Tibial artery (tissue), 4 donors: ENCODE results near the gene DGKE.

Experiments
- DNase-seq, 2 donors: peaks; one replicate each; pipeline ENCODE4 v3.0.0-alpha.2; 2019
- H3K27ac ChIP-seq, 2 donors: fragments of 200-600 bp; sonication (generic) in 1 of 2; 1 replicate in 1 of 2; 2 replicates in 1 of 2; pipeline ENCODE4 v1.5.1; 2018 to 2019; ENCODE audit warnings: mild to moderate bottlenecking in 1 of 2
- H3K27me3 ChIP-seq, 2 donors: fragments of 200-600 bp; sonication (generic) in 1 of 2; one replicate each; pipeline versions ENCODE4 v1.5.1 to v1.6.0; 2016 to 2019
- H3K36me3 ChIP-seq, 3 donors: fragments of 200-600 bp; sonication (generic) in 2 of 3; one replicate each; pipeline ENCODE4 v1.5.1; 2016 to 2019; ENCODE audit warnings: mild to moderate bottlenecking in 2 of 3
- H3K4me1 ChIP-seq, 4 donors: fragments of 200-600 bp; sonication (generic) in 2 of 4; 1 replicate in 3 of 4; 2 replicates in 1 of 4; pipeline ENCODE4 v1.5.1; 2016 to 2019
- H3K4me3 ChIP-seq, 2 donors: fragments of 200-600 bp; sonication (generic) in 1 of 2; 1 replicate in 1 of 2; 2 replicates in 1 of 2; pipeline ENCODE4 v1.5.1; 2018 to 2019; ENCODE audit warnings: mild to moderate bottlenecking in 2 of 2
- H3K9me3 ChIP-seq, 3 donors: fragments of 200-600 bp; sonication (generic) in 1 of 3; one replicate each; pipeline ENCODE4 v1.5.1; 2016 to 2019
- CTCF ChIP-seq, 2 experiments: fragments of 200-600 bp in 1 of 2; fragments of 450-650 bp in 1 of 2; IDR thresholded peaks; one replicate each; pipeline ENCODE4 v1.5.1; 2017 to 2019; ENCODE audit warnings: antibody characterized with exemption in 2 of 2, mild to moderate bottlenecking in 1 of 2, moderate library complexity in 1 of 2
- intact Hi-C: fragments of 100-400 bp; cut with DNase I; formaldehyde crosslinking; loops from one replicate; pipeline ENCODE4 v1.15.0; 2023; ENCODE audit warnings: low total_unique reads

Gene DGKE

GRCh38 chr17:56834380-56835263 lies 671 bp downstream of the DGKE start:
- no peak for TF ChIP-seq CTCF (IDR thresholded peaks at IDR 0.05)
- peaks cover 7 to 35% (median 16%) of the 10 kb centered on the region in 4 donors for H3K4me1 ChIP-seq
- H3K4me3 ChIP-seq = peak overlapping the region; percentile 78 to 86
- no peaks in the 10 kb centered on the region for H3K9me3 ChIP-seq
- no peaks in the 10 kb centered on the region for H3K27me3 ChIP-seq
- no peaks in the 10 kb centered on the region for H3K36me3 ChIP-seq
- intact Hi-C loops = loop anchor here (10.0 kb wide), 1 partner anchor 280 kb away; no protein-coding TSS in a partner anchor
- DNase-seq = peak; percentile 30 to 72
- peak overlapping the region; percentile 73 to 79 for H3K27ac ChIP-seq

GRCh38 chr17:56835264-56835585 lies 1.3 kb downstream of the DGKE start:
- Histone ChIP-seq H3K36me3 (no peaks in the 10 kb centered on the region), H3K27ac (peak overlapping the region in 1 of 2 donors; percentile 79), H3K9me3 (no peaks in the 10 kb centered on the region), H3K4me3 (peak overlapping the region; percentile 78 to 86), H3K27me3 (no peaks in the 10 kb centered on the region), H3K4me1 (peaks cover 7 to 35% (median 16%) of the 10 kb centered on the region in 4 donors)
- no peak for DNase-seq
- no peak for TF ChIP-seq CTCF (IDR thresholded peaks at IDR 0.05)
- intact Hi-C loops = loop anchor here (10.0 kb wide), 1 partner anchor 280 kb away; no protein-coding TSS in a partner anchor

GRCh38 chr17:56838687-56839086 lies 4.7 kb downstream of the DGKE start:
- Histone ChIP-seq H3K4me1 (peaks cover 6 to 16% (median 8%) of the 10 kb centered on the region in 4 donors), H3K4me3 (no peak overlapping the region), H3K27me3 (no peaks in the 10 kb centered on the region), H3K9me3 (no peaks in the 10 kb centered on the region), H3K36me3 (no peaks in the 10 kb centered on the region), H3K27ac (no peak overlapping the region)
- no peak for DNase-seq
- TF ChIP-seq CTCF (IDR thresholded peaks at IDR 0.05) = no peak
- intact Hi-C loops = loop anchor here (10.0 kb wide), 1 partner anchor 276 kb away; no protein-coding TSS in a partner anchor

- intact Hi-C loops = no loop called here
- Histone ChIP-seq H3K9me3 (no peaks in the 10 kb centered on the region), H3K4me1 (no peaks in the 10 kb centered on the region), H3K36me3 (peaks cover 0 to 3% (median 0%) of the 10 kb centered on the region in 3 donors), H3K4me3 (no peak overlapping the region), H3K27ac (no peak overlapping the region), H3K27me3 (no peaks in the 10 kb centered on the region)
- DNase-seq = no peak
- no peak for TF ChIP-seq CTCF (IDR thresholded peaks at IDR 0.05)
Measured at GRCh38 chr17:56842577-56842976, 8.6 kb downstream of the DGKE start.

GRCh38 chr17:56845934-56846333 lies 12.0 kb downstream of the DGKE start:
- intact Hi-C loops = no loop called here
- no peak for DNase-seq
- peaks cover 14 to 29% (median 24%) of the 10 kb centered on the region in 3 donors for H3K36me3 ChIP-seq

More at GRCh38 chr17:56845934-56846333, 12.0 kb downstream of the DGKE start:
- Histone ChIP-seq H3K9me3 (no peaks in the 10 kb centered on the region), H3K27me3 (no peaks in the 10 kb centered on the region), H3K4me1 (no peaks in the 10 kb centered on the region), H3K4me3 (no peak overlapping the region), H3K27ac (no peak overlapping the region)
- no peak for TF ChIP-seq CTCF (IDR thresholded peaks at IDR 0.05)
